Mesenchymal stem cell (in vitro differentiated cells and primary cell): Measurements from ENCODE around the gene FNBP1.
"Not testable (repeated sequence)": the region's sequence is repeated elsewhere in the genome, so short reads cannot be mapped to it uniquely, and the experiment has no call there.

Source experiments
- DNase-seq: peaks from one replicate; pipeline ENCODE4 v3.0.0-alpha.2; 2013
- H2AFZ ChIP-seq: one replicate; pipeline ENCODE4 v1.6.1; 2013; ENCODE audit warnings: low read depth, mild to moderate bottlenecking, control low read depth, inconsistent platforms, low read length, moderate library complexity
- H2AK5ac ChIP-seq: 2 replicates; pipeline ENCODE4 v1.6.1; 2013; ENCODE audit warnings: low read length, moderate library complexity, mild to moderate bottlenecking, inconsistent platforms; ENCODE audit not compliant: severe bottlenecking
- H2BK120ac ChIP-seq: one replicate; pipeline ENCODE4 v1.6.1; 2013; ENCODE audit warnings: low read depth, mild to moderate bottlenecking, inconsistent platforms, low read length, moderate library complexity
- H2BK12ac ChIP-seq, 2 experiments: one replicate each; pipeline ENCODE4 v1.6.1; 2013; ENCODE audit warnings: inconsistent platforms in 2 of 2, low read length in 2 of 2, mild to moderate bottlenecking in 2 of 2, moderate library complexity in 2 of 2, control low read depth in 1 of 2
- H2BK15ac ChIP-seq: one replicate; pipeline ENCODE4 v1.6.1; 2013; ENCODE audit warnings: mild to moderate bottlenecking, low read depth, inconsistent platforms; ENCODE audit not compliant: poor library complexity, severe bottlenecking
- H2BK5ac ChIP-seq: 2 replicates; pipeline ENCODE4 v1.6.1; 2013; ENCODE audit warnings: low read depth, mild to moderate bottlenecking, low read length, control low read depth, inconsistent platforms; ENCODE audit not compliant: poor library complexity, severe bottlenecking
- H3K14ac ChIP-seq, 2 experiments: one replicate each; pipeline ENCODE4 v1.6.1; 2013; ENCODE audit warnings: inconsistent platforms in 2 of 2, low read length in 2 of 2, control low read depth in 1 of 2, mild to moderate bottlenecking in 1 of 2, moderate library complexity in 1 of 2
- H3K18ac ChIP-seq, 2 experiments: one replicate each; pipeline ENCODE4 v1.6.1; 2013; ENCODE audit warnings: inconsistent platforms in 2 of 2, low read length in 2 of 2, control low read depth in 1 of 2, low read depth in 1 of 2, mild to moderate bottlenecking in 1 of 2
- H3K23ac ChIP-seq, 2 experiments: one replicate each; pipeline ENCODE4 v1.6.1; 2013; ENCODE audit warnings: inconsistent platforms in 2 of 2, low read length in 2 of 2, mild to moderate bottlenecking in 2 of 2, moderate library complexity in 2 of 2, control low read depth in 1 of 2
- H3K27ac ChIP-seq: 2 replicates; pipeline ENCODE4 v1.5.1; 2013; ENCODE audit warnings: mild to moderate bottlenecking, moderate library complexity, low read length, control low read depth, inconsistent platforms; ENCODE audit not compliant: poor library complexity, severe bottlenecking
- H3K27me3 ChIP-seq, 2 experiments: 2 replicates each; pipeline versions ENCODE4 v1.6.1 to v1.7.0; 2013; ENCODE audit warnings: low read length in 2 of 2, mild to moderate bottlenecking in 2 of 2, moderate library complexity in 2 of 2, control low read depth in 1 of 2, inconsistent platforms in 1 of 2; ENCODE audit not compliant: control insufficient read depth in 1 of 2, insufficient read depth in 1 of 2
- H3K36me3 ChIP-seq, 2 experiments: 2 replicates each; pipeline versions ENCODE4 v1.6.1 to v1.7.0; 2013; ENCODE audit warnings: low read length in 2 of 2, control low read depth in 1 of 2, inconsistent platforms in 1 of 2, low read depth in 1 of 2, mild to moderate bottlenecking in 1 of 2; ENCODE audit not compliant: insufficient read depth in 2 of 2, control insufficient read depth in 1 of 2
- H3K4ac ChIP-seq, 2 experiments: one replicate each; pipeline ENCODE4 v1.6.1; 2013; ENCODE audit warnings: inconsistent platforms in 2 of 2, low read length in 2 of 2, mild to moderate bottlenecking in 2 of 2, moderate library complexity in 2 of 2, control low read depth in 1 of 2, low read depth in 1 of 2
- H3K4me1 ChIP-seq: 2 replicates; pipeline ENCODE4 v1.6.1; 2013; ENCODE audit warnings: low read depth, low read length, control low read depth; ENCODE audit not compliant: control insufficient read depth, insufficient read depth
- H3K4me2 ChIP-seq: 2 replicates; pipeline ENCODE4 v1.6.1; 2013; ENCODE audit warnings: low read length, mild to moderate bottlenecking, inconsistent platforms; ENCODE audit not compliant: poor library complexity, severe bottlenecking
- H3K4me3 ChIP-seq, 2 experiments: 2 replicates each; pipeline versions ENCODE4 v1.5.1 to v1.7.0; 2013; ENCODE audit warnings: low read length in 2 of 2, mild to moderate bottlenecking in 2 of 2, control low read depth in 1 of 2, low read depth in 1 of 2; ENCODE audit not compliant: insufficient read depth in 1 of 2
- H3K79me1 ChIP-seq: replicated peaks from 2 replicates; pipeline ENCODE4 v1.6.1; 2013; ENCODE audit warnings: mild to moderate bottlenecking, control low read depth, low read length, inconsistent platforms; ENCODE audit not compliant: poor library complexity, severe bottlenecking
- H3K9ac ChIP-seq: 2 replicates; pipeline ENCODE4 v1.7.0; 2013; ENCODE audit warnings: mild to moderate bottlenecking, low read length, moderate library complexity
- H3K9me3 ChIP-seq: 2 replicates; pipeline ENCODE4 v1.7.0; 2013; ENCODE audit warnings: mild to moderate bottlenecking, low read length; ENCODE audit not compliant: control insufficient read depth
- H4K8ac ChIP-seq: one replicate; pipeline ENCODE4 v1.6.1; 2013; ENCODE audit warnings: inconsistent platforms, mild to moderate bottlenecking, low read length, moderate library complexity
- H4K91ac ChIP-seq: one replicate; pipeline ENCODE4 v1.6.1; 2013; ENCODE audit warnings: mild to moderate bottlenecking, low read length, inconsistent platforms
- WGBS: methylation state at CpG from one replicate; pipeline ENCODE4 v1.1.7; 2013; ENCODE audit warnings: mixed read lengths; 5-methylcytosine and 5-hydroxymethylcytosine counted together

The FNBP1 gene

GRCh38 chr9:129948626-129949025, 94.4 kb downstream of the FNBP1 start:
- not testable (repeated sequence) for H3K4me1 ChIP-seq, H3K27ac ChIP-seq, H2BK120ac ChIP-seq, H3K18ac ChIP-seq, H2BK12ac ChIP-seq, H3K9ac ChIP-seq, H4K8ac ChIP-seq, H3K23ac ChIP-seq, H2AK5ac ChIP-seq, H4K91ac ChIP-seq, H3K4ac ChIP-seq, H3K4me3 ChIP-seq, H2AFZ ChIP-seq, H2BK5ac ChIP-seq, H3K4me2 ChIP-seq, H3K14ac ChIP-seq, H3K9me3 ChIP-seq, H3K79me1 ChIP-seq, H2BK15ac ChIP-seq, H3K27me3 ChIP-seq
- H3K36me3 ChIP-seq: peaks cover 0 to 18% of the 10 kb centered on the region in 2 experiments
- DNase-seq: peak; percentile 30
- 54% methylated on average over 7 of the region's 7 CpGs for WGBS

- H3K9ac ChIP-seq: no peak overlapping the region
- H3K9me3 ChIP-seq: peaks cover 8% of the 10 kb centered on the region
- H4K91ac ChIP-seq: no peak overlapping the region
- H3K14ac ChIP-seq: no peak overlapping the region
- H2BK5ac ChIP-seq: no peak overlapping the region
- no peak overlapping the region for H3K4me2 ChIP-seq
- H3K79me1 ChIP-seq: no peaks in the 10 kb centered on the region
- H2BK15ac ChIP-seq: no peak overlapping the region
- WGBS: 100% methylated on average over 4 of the region's 6 CpGs
- no peak overlapping the region for H2AK5ac ChIP-seq
- H2AFZ ChIP-seq: no peak overlapping the region
- no peak overlapping the region for H3K4me3 ChIP-seq
- no peaks in the 10 kb centered on the region for H3K4me1 ChIP-seq
- no peak overlapping the region for H3K23ac ChIP-seq
- peaks cover 5 to 19% of the 10 kb centered on the region in 2 experiments for H3K36me3 ChIP-seq
- no peak overlapping the region for H3K4ac ChIP-seq
- no peak overlapping the region for H3K27ac ChIP-seq
- DNase-seq: no peak
- no peak overlapping the region for H3K18ac ChIP-seq
- H4K8ac ChIP-seq: no peak overlapping the region
- H3K27me3 ChIP-seq: no peaks in the 10 kb centered on the region
- no peak overlapping the region for H2BK120ac ChIP-seq
- no peak overlapping the region for H2BK12ac ChIP-seq
These were observed 96.6 kb downstream of the FNBP1 start for GRCh38 chr9:129946246-129946995.

- no peak for DNase-seq
- Histone ChIP-seq H3K4ac (no peak overlapping the region), H2BK120ac (no peak overlapping the region), H2AK5ac (no peak overlapping the region), H3K18ac (no peak overlapping the region), H2BK5ac (no peak overlapping the region), H4K8ac (no peak overlapping the region), H2BK12ac (no peak overlapping the region), H3K36me3 (peaks cover 8 to 19% of the 10 kb centered on the region in 2 experiments), H3K14ac (no peak overlapping the region), H3K4me1 (no peaks in the 10 kb centered on the region), H4K91ac (no peak overlapping the region), H3K23ac (no peak overlapping the region), H3K27ac (no peak overlapping the region), H3K9ac (no peak overlapping the region), H3K27me3 (no peaks in the 10 kb centered on the region), H3K4me3 (no peak overlapping the region), H3K9me3 (peaks cover 11% of the 10 kb centered on the region), H3K4me2 (no peak overlapping the region), H2BK15ac (no peak overlapping the region), H3K79me1 (no peaks in the 10 kb centered on the region), H2AFZ (no peak overlapping the region)
- 94% methylated on average over 2 of the region's 3 CpGs for WGBS
These were observed 97.7 kb downstream of the FNBP1 start for GRCh38 chr9:129945314-129945713.

GRCh38 chr9:129944506-129945116, 98.4 kb downstream of the FNBP1 start:
- Histone ChIP-seq H3K27ac (no peak overlapping the region), H3K79me1 (no peaks in the 10 kb centered on the region), H3K27me3 (no peaks in the 10 kb centered on the region), H4K91ac (no peak overlapping the region), H3K23ac (no peak overlapping the region), H2BK5ac (no peak overlapping the region), H3K18ac (no peak overlapping the region), H3K4ac (no peak overlapping the region), H2BK12ac (no peak overlapping the region), H3K4me3 (no peak overlapping the region), H3K36me3 (peaks cover 8 to 19% of the 10 kb centered on the region in 2 experiments), H3K9me3 (peaks cover 11% of the 10 kb centered on the region), H3K4me1 (no peaks in the 10 kb centered on the region), H2AK5ac (no peak overlapping the region), H3K14ac (no peak overlapping the region), H3K4me2 (no peak overlapping the region), H2BK15ac (no peak overlapping the region), H3K9ac (no peak overlapping the region), H2BK120ac (no peak overlapping the region), H4K8ac (no peak overlapping the region), H2AFZ (no peak overlapping the region)
- no peak for DNase-seq
- 99% methylated on average over 2 of the region's 5 CpGs for WGBS
